AG09319 (cell line): ENCODE results near the gene MGRN1.

Experiments
- DNase-seq: peaks from one replicate; pipeline ENCODE4 v3.0.0-alpha.2; 2010; ENCODE audit warnings: low read depth; ENCODE audit errors: extremely low read depth
- CTCF ChIP-seq: IDR thresholded peaks from 2 replicates; pipeline ENCODE4 v1.5.1; 2011; ENCODE audit warnings: low read depth, mild to moderate bottlenecking, inconsistent platforms, low read length, moderate library complexity

MGRN1 gene

DNA sequence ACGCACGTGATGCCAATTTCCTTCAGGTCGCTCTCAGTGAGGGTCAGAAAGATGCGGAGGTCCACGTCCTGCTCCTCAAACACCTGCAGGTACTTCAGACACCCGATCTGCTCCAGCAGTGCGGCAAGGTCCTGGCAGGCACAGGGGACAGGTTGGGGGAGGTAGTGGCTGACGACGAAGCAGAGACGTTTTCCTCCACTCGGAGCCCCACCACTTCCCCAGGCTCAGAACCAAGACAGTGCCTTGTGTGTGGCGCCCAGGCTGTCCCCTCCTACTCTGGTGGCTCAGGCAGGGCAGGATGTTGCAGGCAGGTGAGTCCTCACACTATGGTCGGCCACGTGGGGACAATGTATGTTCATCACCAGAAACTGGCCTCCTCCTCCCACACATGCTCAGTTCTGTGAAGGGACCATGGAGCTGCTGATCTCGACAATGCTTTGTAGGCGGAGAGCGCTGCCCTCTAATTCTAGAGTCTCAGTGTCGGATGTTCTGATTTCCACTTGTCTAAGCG, 74.5 kb downstream of the MGRN1 start:
- TF ChIP-seq CTCF: no peak
- no peak for DNase-seq

- TF ChIP-seq CTCF: no peak
- DNase-seq: no peak
Measured at GRCh38 chr16:4700380-4700996, 75.9 kb downstream of the MGRN1 start.

DNA sequence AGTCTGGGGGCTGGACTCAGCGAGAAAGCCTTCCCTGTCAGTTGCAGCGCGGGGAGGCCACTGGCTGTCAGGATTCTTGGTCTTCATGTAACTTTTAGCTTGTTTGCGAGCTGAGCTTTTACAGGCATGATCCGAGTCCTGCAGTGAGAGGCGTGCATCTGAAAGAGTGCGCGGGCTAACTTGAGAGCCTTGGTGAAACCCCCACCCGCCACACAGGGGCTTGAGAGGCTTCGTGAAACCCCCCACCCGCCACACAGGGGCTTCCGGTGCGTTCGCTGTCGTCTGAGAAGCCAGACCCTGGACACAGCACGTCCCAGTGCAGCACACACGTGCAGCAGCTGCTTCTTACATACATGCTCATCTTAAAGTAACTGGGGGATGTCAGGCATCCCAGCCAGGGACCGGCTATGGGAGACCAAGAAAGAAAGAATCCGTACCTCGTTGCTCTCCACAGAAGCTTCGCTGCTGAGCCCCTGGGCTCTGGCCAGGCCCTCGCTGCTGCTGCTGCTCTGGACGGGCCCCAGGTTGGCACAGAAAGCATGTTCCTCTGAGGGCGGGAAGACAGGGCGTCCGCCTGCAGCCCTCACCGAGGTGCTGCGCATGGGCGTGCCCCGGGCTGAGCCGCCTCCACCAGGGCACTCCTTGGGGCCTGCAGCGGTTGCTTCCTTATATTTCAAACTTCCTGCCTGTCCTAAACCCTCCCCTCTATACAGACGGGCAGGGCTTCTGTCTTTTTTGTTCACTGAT, 76.5 kb downstream of the MGRN1 start:
- no peak for TF ChIP-seq CTCF
- DNase-seq: no peak

GRCh38 chr16:4701791-4702465, 77.3 kb downstream of the MGRN1 start:
- no peak for TF ChIP-seq CTCF

DNA sequence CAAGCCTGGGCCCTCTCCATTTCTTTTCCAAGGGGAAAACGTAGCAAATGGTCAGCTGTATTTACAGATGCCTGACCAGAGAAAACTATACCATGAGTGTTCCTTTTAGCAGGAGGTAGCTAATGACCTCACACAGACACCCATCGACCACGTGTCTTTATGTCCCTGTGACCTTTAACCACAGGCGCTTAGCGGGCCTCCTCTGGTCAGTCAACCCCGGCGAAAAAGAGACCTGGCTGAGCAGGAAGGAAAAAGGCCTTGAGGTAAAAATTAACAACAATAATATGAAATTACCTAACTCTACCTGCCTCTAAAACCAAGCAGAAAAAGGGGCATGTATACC, 77.8 kb downstream of the MGRN1 start:
- TF ChIP-seq CTCF: no peak
- DNase-seq: no peak

More at GRCh38 chr16:4701791-4702465, 77.3 kb downstream of the MGRN1 start:
- no peak for DNase-seq

DNA sequence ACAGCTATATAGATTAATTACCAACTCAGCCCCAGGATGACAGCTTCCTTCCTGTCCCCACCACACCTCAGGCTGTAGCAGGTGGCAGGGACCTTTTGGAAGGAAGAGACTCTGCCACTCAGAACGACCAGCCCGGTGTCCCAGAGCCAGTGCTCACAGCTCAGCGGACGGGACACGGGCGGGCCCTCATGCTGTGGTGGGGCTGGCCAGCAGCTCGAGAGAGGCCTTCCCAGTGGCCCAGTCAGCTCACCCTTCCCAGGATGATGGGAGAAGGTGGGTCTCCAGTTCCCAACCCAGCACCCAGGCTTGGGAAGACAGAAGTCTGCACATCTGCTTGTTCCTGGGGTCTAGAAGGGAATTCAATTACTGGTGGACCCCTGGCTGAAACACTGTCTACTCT, 79.3 kb downstream of the MGRN1 start:
- no peak for TF ChIP-seq CTCF
- no peak for DNase-seq

GRCh38 chr16:4704491-4704890, 79.9 kb downstream of the MGRN1 start:
- no peak for TF ChIP-seq CTCF
- DNase-seq: no peak
